Trophoblast cell (in vitro differentiated cells and primary cell): ENCODE results near the gene PSD4.

ENCODE experiments used
- DNase-seq, 2 donors: peaks; one replicate each; pipeline ENCODE4 v3.0.0-alpha.2; 2016
- H2AFZ ChIP-seq: 2 replicates; pipeline ENCODE4 v1.6.1; 2013; ENCODE audit warnings: low read length, moderate library complexity, mild to moderate bottlenecking; ENCODE audit not compliant: insufficient read depth, poor library complexity
- H2AK5ac ChIP-seq: 2 replicates; pipeline ENCODE4 v1.6.1; 2013; ENCODE audit warnings: mild to moderate bottlenecking, low read length
- H2BK120ac ChIP-seq: 2 replicates; pipeline ENCODE4 v1.6.1; 2013; ENCODE audit warnings: low read length, mild to moderate bottlenecking, moderate library complexity; ENCODE audit not compliant: insufficient read depth, poor library complexity
- H2BK12ac ChIP-seq: 2 replicates; pipeline ENCODE4 v1.6.1; 2013; ENCODE audit warnings: mild to moderate bottlenecking, low read length, moderate library complexity
- H2BK5ac ChIP-seq: 2 replicates; pipeline ENCODE4 v1.6.1; 2013; ENCODE audit warnings: low read length, low read depth, moderate library complexity, mild to moderate bottlenecking; ENCODE audit not compliant: poor library complexity
- H3K14ac ChIP-seq: 2 replicates; pipeline ENCODE4 v1.6.1; 2013; ENCODE audit warnings: mild to moderate bottlenecking, low read length
- H3K18ac ChIP-seq: 2 replicates; pipeline ENCODE4 v1.6.1; 2013; ENCODE audit warnings: mild to moderate bottlenecking, low read length
- H3K23ac ChIP-seq: 2 replicates; pipeline ENCODE4 v1.6.1; 2013; ENCODE audit warnings: low read length
- H3K27ac ChIP-seq: 2 replicates; pipeline ENCODE4 v1.5.1; 2013; ENCODE audit warnings: low read depth, mild to moderate bottlenecking, inconsistent platforms, low read length, moderate library complexity
- H3K27me3 ChIP-seq: 2 replicates; pipeline ENCODE4 v1.6.1; 2013; ENCODE audit warnings: inconsistent platforms, mild to moderate bottlenecking, low read length, moderate library complexity; ENCODE audit not compliant: insufficient read depth
- H3K36me3 ChIP-seq, 2 experiments: 1 replicate in 1 of 2; 2 replicates in 1 of 2; pipeline ENCODE4 v1.6.1; 2013; ENCODE audit warnings: low read length in 2 of 2, mild to moderate bottlenecking in 2 of 2, moderate library complexity in 1 of 2; ENCODE audit not compliant: insufficient read depth in 2 of 2, control insufficient read depth in 1 of 2
- H3K4ac ChIP-seq: 2 replicates; pipeline ENCODE4 v1.6.1; 2013; ENCODE audit warnings: low read depth, mild to moderate bottlenecking, low read length, moderate library complexity
- H3K4me1 ChIP-seq, 2 experiments: 1 replicate in 1 of 2; 2 replicates in 1 of 2; pipeline ENCODE4 v1.6.1; 2013; ENCODE audit warnings: low read length in 2 of 2, mild to moderate bottlenecking in 2 of 2, moderate library complexity in 1 of 2; ENCODE audit not compliant: insufficient read depth in 2 of 2, control insufficient read depth in 1 of 2
- H3K4me2 ChIP-seq: 2 replicates; pipeline ENCODE4 v1.6.1; 2013; ENCODE audit warnings: inconsistent platforms, mild to moderate bottlenecking, low read length, moderate library complexity
- H3K4me3 ChIP-seq: 2 replicates; pipeline ENCODE4 v1.5.1; 2013; ENCODE audit warnings: mild to moderate bottlenecking, low read depth, low read length, inconsistent platforms
- H3K79me1 ChIP-seq: one replicate; pipeline ENCODE4 v1.6.1; 2013; ENCODE audit warnings: low read length
- H3K79me2 ChIP-seq: 2 replicates; pipeline ENCODE4 v1.6.1; 2013; ENCODE audit warnings: low read length, mild to moderate bottlenecking; ENCODE audit not compliant: control insufficient read depth, insufficient read depth, poor library complexity
- H3K9ac ChIP-seq: 2 replicates; pipeline ENCODE4 v1.6.1; 2013; ENCODE audit warnings: mild to moderate bottlenecking, low read length
- H3K9me3 ChIP-seq: 2 replicates; pipeline ENCODE4 v1.6.1; 2013; ENCODE audit warnings: low read depth, mild to moderate bottlenecking, control low read depth, inconsistent platforms, low read length; ENCODE audit not compliant: insufficient read depth
- H4K12ac ChIP-seq: 2 replicates; pipeline ENCODE4 v1.6.1; 2013; ENCODE audit warnings: low read depth, mild to moderate bottlenecking, low read length, moderate library complexity
- H4K8ac ChIP-seq: 2 replicates; pipeline ENCODE4 v1.6.1; 2013; ENCODE audit warnings: low read depth, mild to moderate bottlenecking, low read length, moderate library complexity
- H4K91ac ChIP-seq: one replicate; pipeline ENCODE4 v1.6.1; 2013; ENCODE audit warnings: low read depth, mild to moderate bottlenecking, low read length, moderate library complexity
- WGBS: extraction: QIAGEN DNeasy Blood & Tissue Kit; methylation state at CpG from one replicate; pipeline ENCODE4 v1.1.7; 2013; ENCODE audit warnings: missing lambda C conversion rate; ENCODE audit not compliant: insufficient read length, insufficient coverage; ENCODE audit errors: extremely low coverage; 5-methylcytosine and 5-hydroxymethylcytosine counted together

The PSD4 gene

GRCh38 chr2:113126845-113127645 is 46.7 kb upstream of the PSD4 start, which contains the start of gene IL1RN:
TSS of gene IL1RN (plus strand) at chr2:113127598. CDS start at chr2:113127625, 27 bp downstream.
- Histone ChIP-seq H3K14ac (no peak within 1 kb of the TSS), H3K36me3 (no peaks in the 10 kb centered on the region), H2BK120ac (no peak within 1 kb of the TSS), H2AFZ (no peak within 1 kb of the TSS), H2BK12ac (no peak within 1 kb of the TSS), H3K4me1 (no peaks in the 10 kb centered on the region), H3K9ac (peak within 1 kb of the TSS; percentile 10), H3K4ac (no peak within 1 kb of the TSS), H3K4me3 (no peak within 1 kb of the TSS), H3K27me3 (no peaks in the 10 kb centered on the region), H3K23ac (no peak within 1 kb of the TSS), H3K27ac (no peak within 1 kb of the TSS), H2AK5ac (no peak within 1 kb of the TSS), H3K9me3 (peaks cover 4% of the 10 kb centered on the region), H3K79me1 (no peaks in the 10 kb centered on the region), H3K4me2 (no peak within 1 kb of the TSS), H4K12ac (no peak within 1 kb of the TSS), H3K18ac (no peak within 1 kb of the TSS), H2BK5ac (no peak within 1 kb of the TSS), H4K8ac (no peak within 1 kb of the TSS), H4K91ac (no peak within 1 kb of the TSS), H3K79me2 (no peaks in the 10 kb centered on the region)
- peak; percentile 8 to 36 for DNase-seq
- no CpG with 5 or more reads among the region's 16 CpGs for WGBS

GRCh38 chr2:113127646-113128570 is 45.9 kb upstream of the PSD4 start:
- H3K9me3 ChIP-seq: peaks cover 4% of the 10 kb centered on the region
- WGBS: no CpG with 5 or more reads among the region's 15 CpGs
- no peak overlapping the region for H2AK5ac ChIP-seq
- H3K79me2 ChIP-seq: no peaks in the 10 kb centered on the region
- no peaks in the 10 kb centered on the region for H3K36me3 ChIP-seq
- no peak overlapping the region for H4K8ac ChIP-seq
- no peak overlapping the region for H3K18ac ChIP-seq
- H3K4me1 ChIP-seq: no peaks in the 10 kb centered on the region
- H2BK5ac ChIP-seq: no peak overlapping the region
- H2BK120ac ChIP-seq: no peak overlapping the region
- H2BK12ac ChIP-seq: no peak overlapping the region
- H2AFZ ChIP-seq: no peak overlapping the region
- no peak overlapping the region for H4K91ac ChIP-seq
- no peaks in the 10 kb centered on the region for H3K27me3 ChIP-seq
- no peak overlapping the region for H3K4me3 ChIP-seq
- no peak overlapping the region for H3K4ac ChIP-seq
- H3K9ac ChIP-seq: peak overlapping the region; percentile 10
- DNase-seq: no peak
- H3K27ac ChIP-seq: no peak overlapping the region
- no peak overlapping the region for H3K23ac ChIP-seq
- no peak overlapping the region for H3K14ac ChIP-seq
- no peak overlapping the region for H3K4me2 ChIP-seq
- H4K12ac ChIP-seq: no peak overlapping the region
- no peaks in the 10 kb centered on the region for H3K79me1 ChIP-seq

- Histone ChIP-seq H3K79me2 (no peaks in the 10 kb centered on the region), H3K4ac (no peak overlapping the region), H2AK5ac (no peak overlapping the region), H3K4me1 (no peaks in the 10 kb centered on the region), H3K27ac (no peak overlapping the region), H3K14ac (no peak overlapping the region), H2BK5ac (no peak overlapping the region), H3K4me3 (no peak overlapping the region), H4K12ac (no peak overlapping the region), H3K23ac (no peak overlapping the region), H3K9me3 (peaks cover 4% of the 10 kb centered on the region), H4K8ac (no peak overlapping the region), H3K36me3 (no peaks in the 10 kb centered on the region), H2BK120ac (no peak overlapping the region), H4K91ac (no peak overlapping the region), H3K9ac (no peak overlapping the region), H3K18ac (no peak overlapping the region), H2AFZ (no peak overlapping the region), H3K27me3 (no peaks in the 10 kb centered on the region), H3K4me2 (no peak overlapping the region), H2BK12ac (no peak overlapping the region), H3K79me1 (no peaks in the 10 kb centered on the region)
- no CpG with 5 or more reads among the region's 2 CpGs for WGBS
- no peak for DNase-seq
These were observed 44.2 kb upstream of the PSD4 start for GRCh38 chr2:113129519-113130078.

GRCh38 chr2:113131352-113132185 is 42.2 kb upstream of the PSD4 start:
- DNase-seq: no peak
- Histone ChIP-seq H2BK12ac (no peak overlapping the region), H3K9ac (no peak overlapping the region), H4K91ac (no peak overlapping the region), H3K4me3 (no peak overlapping the region), H3K27ac (no peak overlapping the region), H3K4me1 (no peaks in the 10 kb centered on the region), H3K79me1 (no peaks in the 10 kb centered on the region), H4K12ac (no peak overlapping the region), H2AFZ (no peak overlapping the region), H2AK5ac (no peak overlapping the region), H2BK120ac (no peak overlapping the region), H3K27me3 (no peaks in the 10 kb centered on the region), H4K8ac (no peak overlapping the region), H3K36me3 (no peaks in the 10 kb centered on the region), H3K14ac (no peak overlapping the region), H3K9me3 (peaks cover 4% of the 10 kb centered on the region), H3K23ac (no peak overlapping the region), H3K18ac (no peak overlapping the region), H3K4me2 (no peak overlapping the region), H3K79me2 (no peaks in the 10 kb centered on the region), H2BK5ac (no peak overlapping the region), H3K4ac (no peak overlapping the region)
- no CpG with 5 or more reads among the region's 7 CpGs for WGBS
